A673 (cell line): ENCODE measurements around the gene STEAP4.

Source experiments
- CTCF ChIP-seq: fragments of 300-800, 200-600 bp; sonication (generic); conservative IDR thresholded peaks from 2 replicates; pipeline ENCODE4 v1.5.1; 2017; ENCODE audit warnings: low read depth, mild to moderate bottlenecking, antibody characterized with exemption, low read length, moderate library complexity, mixed read lengths
- EZH2 ChIP-seq: fragments of 200-600 bp; sonication (generic); IDR thresholded peaks from 2 replicates; pipeline ENCODE4 v1.6.1; 2017; ENCODE audit warnings: borderline replicate concordance, low read depth, mild to moderate bottlenecking, mixed read lengths, antibody characterized with exemption, low read length; ENCODE audit not compliant: poor library complexity, severe bottlenecking

- TF ChIP-seq CTCF = no peak
- no peak for TF ChIP-seq EZH2
Observed at GRCh38 chr7:88233828-88234227, 72.9 kb downstream of the STEAP4 start.
